ENCODE measurements around the gene BEST4.
"Not testable (repeated sequence)": the region's sequence is repeated elsewhere in the genome, so short reads cannot be mapped to it uniquely, and the experiment has no call there.

Gene BEST4

DNA sequence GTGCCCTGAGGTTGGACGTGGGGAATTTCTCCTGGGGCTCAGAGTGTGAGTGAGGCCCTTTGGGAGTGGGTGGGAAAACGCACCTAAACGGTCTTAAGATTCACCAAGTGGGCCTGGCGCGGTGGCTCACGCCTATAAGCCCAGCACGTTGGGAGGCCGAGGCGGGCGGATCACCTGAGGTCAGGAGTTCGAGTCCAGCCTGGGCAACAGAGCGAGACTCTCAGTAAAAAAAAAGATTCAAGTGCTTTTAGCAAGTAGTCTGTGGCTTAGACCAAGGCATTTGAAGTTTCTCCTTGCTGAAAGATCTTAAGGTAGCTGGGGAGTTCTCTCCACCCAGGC lies 11.3 kb downstream of the BEST4 start:
- no peak for DNase-seq

DNA sequence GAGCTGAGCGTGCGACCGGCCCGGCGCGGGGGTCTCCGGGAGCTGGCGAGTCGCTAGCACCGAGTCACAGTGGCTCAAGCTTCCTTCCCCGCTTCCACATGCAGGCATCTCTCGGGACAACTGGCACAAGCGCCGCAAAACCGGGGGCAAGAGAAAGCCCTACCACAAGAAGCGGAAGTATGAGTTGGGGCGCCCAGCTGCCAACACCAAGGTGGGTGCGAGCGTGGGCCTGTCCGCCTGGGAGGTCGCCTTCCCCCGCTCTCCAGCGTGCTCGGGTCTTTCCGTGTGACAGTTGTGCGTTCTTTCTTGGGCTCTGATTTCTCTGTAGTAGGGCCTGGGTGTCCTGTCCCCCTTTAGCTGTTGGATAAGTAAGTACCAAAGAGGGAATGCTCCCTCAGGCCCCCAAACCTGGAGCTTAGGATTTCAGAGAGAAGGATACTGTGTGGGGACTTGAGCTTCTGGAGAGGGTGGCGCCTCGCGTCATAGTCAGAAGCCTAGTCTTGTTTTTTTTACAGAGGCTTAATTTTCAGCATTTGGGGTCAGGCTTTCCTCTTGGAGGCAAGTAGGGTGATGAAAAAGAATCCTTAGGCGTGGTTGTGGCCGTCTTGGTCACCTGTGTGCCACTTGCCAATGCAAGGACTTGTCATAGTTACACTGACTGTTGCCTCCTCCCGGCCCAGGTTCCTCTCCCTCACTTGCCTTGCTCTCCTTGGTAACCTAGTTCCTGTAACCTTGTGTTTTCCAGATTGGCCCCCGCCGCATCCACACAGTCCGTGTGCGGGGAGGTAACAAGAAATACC lies 11.8 kb downstream of the BEST4 start:
- DNase-seq = no peak

DNA sequence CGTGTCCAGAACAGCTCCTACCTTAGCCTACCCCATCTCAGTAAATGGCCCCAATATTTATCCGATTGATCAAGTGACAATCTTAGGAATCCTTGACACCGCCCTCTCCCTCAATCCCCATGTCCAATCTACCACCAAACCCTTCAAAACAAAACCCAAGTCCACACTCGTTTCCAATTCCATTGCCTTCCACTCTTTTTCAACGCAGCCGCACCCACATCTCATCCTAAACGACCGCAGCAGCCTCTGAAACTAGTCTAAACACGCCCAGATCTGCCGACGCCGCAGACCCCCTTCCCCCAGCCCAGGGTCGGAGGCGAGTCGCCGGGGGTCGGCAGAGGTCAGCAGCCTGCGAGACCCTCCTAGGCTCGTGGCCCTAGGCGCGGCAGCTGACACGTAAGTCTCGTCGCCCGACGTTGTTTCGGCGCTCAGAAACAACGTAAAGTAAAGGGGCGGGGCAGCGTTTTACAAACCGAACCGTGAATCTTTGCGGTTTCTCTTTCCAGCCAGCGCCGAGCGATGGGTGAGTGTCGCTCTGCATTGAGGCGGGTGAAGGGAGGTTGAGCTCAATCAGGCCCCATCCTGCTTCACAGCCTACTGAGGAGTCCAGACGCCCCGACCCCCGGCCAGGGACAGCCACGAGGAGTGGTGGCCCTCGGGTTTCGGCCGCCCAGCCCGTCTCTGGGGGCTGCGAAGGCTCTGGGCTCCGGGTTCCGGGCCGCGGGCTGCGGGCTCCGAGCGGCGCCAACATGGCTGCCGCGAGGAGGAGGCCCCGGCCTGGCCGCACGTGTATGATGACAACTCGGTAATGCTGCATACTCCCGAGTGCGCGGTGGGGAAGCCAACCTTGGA lies 12.7 kb downstream of the BEST4 start, which contains the start of gene RPS8:
Gene RPS8, plus strand, starts transcription at position 463 of the 852 bp plus-strand sequence. Its CDS starts 57 bp downstream, at position 520.
- peak; percentile 87 for DNase-seq

DNA sequence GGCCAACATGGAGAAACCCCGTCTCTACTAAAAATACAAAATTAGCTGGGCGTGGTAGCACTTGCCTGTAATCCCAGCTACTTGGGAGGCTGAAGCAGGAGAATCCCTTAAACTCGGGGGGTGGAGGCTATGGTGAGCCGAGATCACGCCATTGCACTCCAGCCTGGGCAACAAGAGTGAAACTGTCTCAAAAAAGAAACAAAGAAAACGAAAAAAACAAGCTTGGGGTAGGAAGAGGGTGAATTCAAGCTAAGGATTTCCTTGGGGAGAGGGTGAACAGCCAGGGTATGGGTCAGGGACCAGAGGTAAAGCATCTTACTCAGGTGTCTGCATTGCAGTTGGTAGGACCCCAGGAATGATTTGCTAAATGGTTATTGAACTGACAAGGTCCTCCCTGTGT lies 21.5 kb downstream of the BEST4 start:
- DNase-seq = not testable (repeated sequence)

DNA sequence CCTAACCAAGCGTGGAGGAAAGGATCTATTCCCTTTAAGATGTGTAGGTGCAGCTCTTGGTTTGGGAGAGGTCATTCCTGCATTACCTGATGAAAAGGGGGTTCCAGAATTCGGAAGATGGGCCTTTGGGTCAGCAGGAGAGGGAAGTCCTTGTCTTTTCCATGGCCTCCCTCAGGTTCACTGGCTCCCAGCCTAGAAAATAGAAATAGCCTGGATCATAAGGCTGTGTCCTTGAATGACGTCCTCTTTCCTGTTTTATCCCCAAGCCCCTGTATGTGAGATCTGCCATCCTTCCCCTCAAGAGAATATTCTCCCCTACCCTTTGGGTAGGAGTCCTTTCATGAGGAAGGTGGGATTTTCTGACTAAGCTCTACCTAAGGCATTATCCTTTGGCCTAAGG lies 27.1 kb downstream of the BEST4 start:
- DNase-seq = no peak

DNA sequence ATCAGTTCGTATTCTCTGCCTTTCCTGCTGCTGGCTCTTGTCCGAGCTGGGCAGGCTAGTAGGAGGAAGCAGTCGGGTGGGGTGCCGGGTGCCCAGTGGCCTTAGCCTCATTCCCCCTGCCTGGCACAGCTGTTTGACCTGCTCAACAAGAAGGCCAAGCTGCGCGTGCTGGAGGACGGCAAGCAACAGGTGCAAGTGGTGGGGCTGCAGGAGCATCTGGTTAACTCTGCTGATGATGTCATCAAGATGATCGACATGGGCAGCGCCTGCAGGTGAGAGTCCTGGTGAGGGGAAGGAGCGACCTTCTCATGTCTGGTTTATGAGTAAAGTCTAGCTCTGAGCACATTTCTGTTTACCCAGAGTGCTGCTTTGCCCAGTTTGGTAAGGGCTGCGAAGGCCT lies 28.9 kb downstream of the BEST4 start:
- no peak for DNase-seq

DNA sequence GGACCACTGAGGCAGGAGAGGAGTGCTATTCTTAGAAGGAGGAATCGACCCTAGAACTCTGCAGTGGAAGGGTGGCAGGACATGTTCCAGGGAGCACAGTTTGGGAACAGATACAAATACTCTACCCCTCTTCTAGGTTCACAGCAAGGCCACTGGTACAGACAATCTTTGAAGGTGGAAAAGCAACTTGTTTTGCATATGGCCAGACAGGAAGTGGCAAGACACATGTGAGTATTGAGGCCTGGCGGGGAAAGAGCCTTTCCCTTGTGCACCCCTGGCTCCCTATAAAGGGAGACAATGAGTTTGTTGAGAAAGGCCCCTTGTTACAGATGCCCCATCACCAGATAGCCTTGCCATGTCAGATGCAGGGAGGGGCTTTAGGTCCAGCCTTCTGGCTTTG lies 30.6 kb downstream of the BEST4 start:
- DNase-seq = no peak

DNA sequence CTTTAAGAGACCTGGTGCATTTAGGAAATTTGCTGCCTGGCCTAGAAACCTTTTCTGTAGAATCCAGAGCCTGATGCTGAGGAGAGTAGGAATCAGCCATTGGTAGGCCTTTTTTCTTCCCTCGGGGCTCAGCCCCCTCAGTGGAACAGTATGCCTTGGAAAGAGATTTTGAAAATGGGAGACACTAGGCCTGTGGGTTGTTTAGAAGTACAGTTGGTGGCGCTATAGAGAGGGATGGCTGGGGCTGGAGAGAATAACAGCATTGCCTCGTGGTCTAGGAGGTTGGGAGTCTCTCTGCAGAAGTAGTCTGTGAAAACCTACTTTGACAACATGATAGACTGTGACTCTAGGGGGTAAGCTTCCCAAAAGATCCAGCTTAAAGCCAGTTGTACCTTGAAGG lies 40.1 kb downstream of the BEST4 start:
- DNase-seq = no peak

DNA sequence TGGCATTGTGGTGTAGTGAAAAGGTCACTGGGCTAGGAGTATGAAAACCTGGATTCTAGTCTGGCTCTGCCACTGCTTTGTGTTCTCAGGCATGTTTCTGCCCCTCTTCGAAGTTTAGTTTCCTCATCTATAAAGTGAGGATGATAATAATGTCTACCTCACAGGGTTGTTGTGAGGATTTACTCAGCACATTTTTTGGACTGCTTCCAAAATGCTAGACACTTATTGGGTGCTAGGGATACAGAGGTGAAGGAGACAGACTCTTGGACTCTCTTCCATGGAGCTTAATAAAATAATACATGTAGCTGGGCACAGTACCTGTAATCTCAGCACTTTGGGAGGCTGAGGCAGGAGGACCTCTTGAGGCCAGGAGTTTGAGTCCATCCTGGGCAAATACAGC lies 44.8 kb downstream of the BEST4 start:
- no peak for DNase-seq

DNA sequence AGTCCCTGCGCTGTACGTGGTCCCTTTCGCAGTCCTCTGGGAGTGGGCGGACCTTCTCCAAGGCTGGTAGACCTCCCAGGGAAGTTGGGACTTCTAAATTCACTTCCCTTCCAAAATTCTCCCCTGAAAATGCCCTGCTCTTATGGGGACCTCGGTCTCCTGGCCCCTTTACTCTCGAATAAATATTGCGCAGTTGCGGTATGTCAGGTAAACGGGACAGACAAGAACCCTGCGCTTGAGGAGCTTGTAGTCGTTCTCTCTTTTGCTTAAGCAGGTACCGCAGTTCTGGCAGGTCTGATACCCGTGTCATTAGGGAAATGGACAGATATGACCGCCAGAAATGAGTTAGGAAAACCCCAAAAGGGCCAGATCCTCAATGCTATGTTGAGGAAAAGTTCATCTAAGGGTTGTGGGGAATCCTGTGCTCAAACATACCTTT lies 47.8 kb downstream of the BEST4 start:
- no peak for DNase-seq

DNA sequence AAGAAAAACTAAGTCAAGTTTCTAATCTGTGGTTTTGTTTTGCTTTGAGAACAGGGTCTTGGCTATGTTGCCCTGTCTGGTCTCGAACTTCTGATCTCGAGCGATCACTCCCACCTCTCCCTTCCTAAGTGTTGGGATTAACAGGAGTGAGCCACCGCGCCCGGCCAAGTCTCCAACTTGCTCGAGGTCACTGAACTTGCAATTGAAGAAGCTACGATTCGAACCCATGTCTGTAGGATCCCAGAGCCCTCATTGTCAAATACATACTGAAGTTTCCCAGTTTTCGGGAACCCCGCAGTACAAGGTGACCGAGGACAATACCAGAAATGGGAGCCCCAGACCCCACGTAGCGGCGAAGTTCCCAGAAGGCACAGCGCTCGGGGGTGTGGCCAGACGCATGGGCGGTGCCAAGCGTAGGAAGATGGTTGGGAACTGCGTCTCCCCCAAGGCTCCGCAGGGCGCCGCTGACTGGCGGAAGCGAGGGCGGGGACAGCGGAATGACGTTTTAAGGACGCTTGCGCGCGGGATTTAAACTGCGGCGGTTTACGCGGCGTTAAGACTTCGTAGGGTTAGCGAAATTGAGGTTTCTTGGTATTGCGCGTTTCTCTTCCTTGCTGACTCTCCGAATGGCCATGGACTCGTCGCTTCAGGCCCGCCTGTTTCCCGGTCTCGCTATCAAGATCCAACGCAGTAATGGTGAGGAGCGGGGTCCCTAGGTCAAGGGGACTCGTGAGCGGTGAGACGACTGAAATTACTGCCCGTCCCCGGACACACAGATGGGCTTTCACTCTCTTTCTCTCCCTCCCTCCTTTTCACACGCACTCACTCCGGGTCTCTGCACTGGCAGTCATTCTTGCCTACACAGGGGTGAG lies 48.4 kb downstream of the BEST4 start, which contains the start of gene KIF2C:
Gene KIF2C, plus strand, starts transcription at position 531 of the 872 bp plus-strand sequence. Its CDS starts 96 bp downstream, at position 627.
- peak; percentile 96 for DNase-seq

DNA sequence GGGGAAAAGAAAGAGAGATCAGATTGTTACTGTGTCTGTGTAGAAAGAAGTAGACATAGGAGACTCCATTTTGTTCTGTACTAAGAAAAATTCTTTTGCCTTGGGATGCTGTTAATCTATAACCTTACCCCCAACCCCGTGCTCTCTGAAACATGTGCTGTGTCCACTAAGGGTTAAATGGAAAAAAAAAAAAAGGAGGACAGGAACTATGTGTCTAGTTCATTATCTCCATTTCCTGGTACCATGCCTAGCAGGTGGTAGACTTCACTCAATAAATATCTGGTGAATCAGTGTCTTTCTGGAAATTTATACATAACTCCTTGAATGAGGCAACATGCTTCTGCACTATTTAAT lies 49.0 kb downstream of the BEST4 start:
- DNase-seq = not testable (repeated sequence)

DNA sequence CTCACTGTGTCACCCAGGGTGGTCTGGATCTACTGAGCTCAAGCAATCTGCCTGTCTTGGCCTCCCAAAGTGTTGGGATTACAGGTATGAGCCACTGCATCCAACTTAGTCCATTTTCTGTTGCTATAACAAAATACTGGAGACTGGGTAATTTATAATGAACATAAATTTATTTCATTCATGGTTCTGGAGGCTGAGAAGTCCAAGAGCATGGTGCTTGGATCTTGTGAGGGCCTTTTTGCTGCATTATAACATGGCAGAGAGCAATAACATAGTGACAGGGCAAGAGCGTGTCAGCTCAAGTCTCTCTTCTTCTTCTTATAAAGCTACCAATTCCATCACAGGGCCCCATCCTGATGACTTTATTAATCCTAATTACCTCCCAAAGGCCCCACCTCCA lies 52.0 kb downstream of the BEST4 start:
- no peak for DNase-seq

DNA sequence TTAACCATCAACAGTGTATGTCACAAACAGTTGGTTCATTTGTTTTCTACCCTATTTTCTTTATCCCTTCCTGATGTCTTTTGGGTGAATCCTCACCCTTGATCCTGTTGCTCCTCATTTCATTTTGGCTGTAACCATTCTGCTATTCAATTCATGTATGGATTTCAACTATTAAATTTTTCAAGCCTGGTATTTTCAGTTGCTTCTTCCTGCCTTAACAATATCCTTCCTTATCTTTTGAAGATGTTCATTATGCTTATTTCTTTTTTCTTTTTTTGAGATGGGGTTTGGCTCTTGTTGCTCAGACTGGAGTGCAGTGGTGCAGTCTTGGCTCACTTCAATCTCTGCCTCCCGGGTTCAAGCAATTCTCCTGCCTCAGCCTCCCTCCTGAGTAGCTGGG lies 54.2 kb downstream of the BEST4 start:
- no peak for DNase-seq

Data from activated CD4-positive, alpha-beta T cell treated with anti-CD3 and anti-CD28 coated beads, Interleukin-2, amount 50 U/mL, for 1 hour (primary cell).